Endodermal cell (in vitro differentiated cells): ENCODE measurements around the gene GXYLT1. TPM values are rescaled to one million over a fixed set of nuclear protein-coding genes. Genes with fewer than 3 reads are reported as not detected.

Experiments
- DNase-seq: peaks from one replicate; pipeline ENCODE4 v3.0.0-alpha.2; 2017
- H3K27ac ChIP-seq: 2 replicates; pipeline ENCODE4 v1.5.1; 2013; ENCODE audit warnings: mild to moderate bottlenecking, low read depth, low read length, moderate library complexity
- H3K27me3 ChIP-seq: 2 replicates; pipeline ENCODE4 v1.6.1; 2013; ENCODE audit warnings: mild to moderate bottlenecking, low read length, moderate library complexity; ENCODE audit not compliant: insufficient read depth, control insufficient read depth, poor library complexity, severe bottlenecking
- H3K36me3 ChIP-seq: 2 replicates; pipeline ENCODE4 v1.7.0; 2013; ENCODE audit warnings: mild to moderate bottlenecking, low read length, moderate library complexity; ENCODE audit not compliant: control insufficient read depth, insufficient read depth
- H3K4me1 ChIP-seq: one replicate; pipeline ENCODE4 v1.7.0; 2013; ENCODE audit warnings: low read length; ENCODE audit not compliant: control insufficient read depth, insufficient read depth
- H3K4me3 ChIP-seq: 2 replicates; pipeline ENCODE4 v1.5.1; 2013; ENCODE audit warnings: mild to moderate bottlenecking, low read length, moderate library complexity
- H3K9ac ChIP-seq: 2 replicates; pipeline ENCODE4 v1.6.1; 2013; ENCODE audit warnings: mild to moderate bottlenecking, low read length, moderate library complexity; ENCODE audit not compliant: poor library complexity, severe bottlenecking; ENCODE audit errors: extremely low read depth
- H3K9me3 ChIP-seq: 2 replicates; pipeline ENCODE4 v1.6.1; 2013; ENCODE audit warnings: mild to moderate bottlenecking, low read length, moderate library complexity; ENCODE audit not compliant: control insufficient read depth
- H3K27ac Mint-ChIP-seq: 2 replicates; pipeline ENCODE4 v1.8.0; 2020; ENCODE audit warnings: mixed read lengths
- H3K27me3 Mint-ChIP-seq: 2 replicates; pipeline ENCODE4 v1.8.0; 2021; ENCODE audit warnings: mild to moderate bottlenecking, mixed read lengths; ENCODE audit not compliant: insufficient read depth
- H3K36me3 Mint-ChIP-seq: 2 replicates; pipeline ENCODE4 v1.8.0; 2020; ENCODE audit warnings: low read depth, mixed read lengths
- H3K4me1 Mint-ChIP-seq: 2 replicates; pipeline ENCODE4 v1.8.0; 2020; ENCODE audit warnings: mixed read lengths
- H3K4me3 Mint-ChIP-seq: 2 replicates; pipeline ENCODE4 v1.8.0; 2020; ENCODE audit warnings: mild to moderate bottlenecking, moderate library complexity, mixed read lengths
- H3K9me3 Mint-ChIP-seq: 2 replicates; pipeline ENCODE4 v1.8.0; 2020; ENCODE audit warnings: mild to moderate bottlenecking, mixed read lengths
- CTCF ChIP-seq: fragments of 200-600 bp; sonication (generic); conservative IDR thresholded peaks from 2 replicates; pipeline ENCODE4 v1.5.0; 2021; ENCODE audit warnings: antibody characterized with exemption, mild to moderate bottlenecking
- WGBS, 2 experiments: methylation state at CpG; one replicate each; pipeline versions ENCODE4 v1.1.5 to v1.1.7; 2013; ENCODE audit warnings: missing lambda C conversion rate in 2 of 2, mixed read lengths in 1 of 2; ENCODE audit not compliant: insufficient coverage in 1 of 2, insufficient read length in 1 of 2; 5-methylcytosine and 5-hydroxymethylcytosine counted together
- total RNA-seq, 2 donors: library from RNA; stranded (reverse); fragmentation: NEBNext Ultra II Directional in 1 of 2; extraction: Animal tissue kit (Norgen Biotek cat#: 25700) in 1 of 2; gene quantifications; 2 replicates in 1 of 2; 3 replicates in 1 of 2; pipeline ENCODE4 v1.2.1, GENCODE V29; 2021

Gene GXYLT1
- total RNA-seq, 2 donors from 2014 or later = 29.2 to 36.6 TPM

DNA sequence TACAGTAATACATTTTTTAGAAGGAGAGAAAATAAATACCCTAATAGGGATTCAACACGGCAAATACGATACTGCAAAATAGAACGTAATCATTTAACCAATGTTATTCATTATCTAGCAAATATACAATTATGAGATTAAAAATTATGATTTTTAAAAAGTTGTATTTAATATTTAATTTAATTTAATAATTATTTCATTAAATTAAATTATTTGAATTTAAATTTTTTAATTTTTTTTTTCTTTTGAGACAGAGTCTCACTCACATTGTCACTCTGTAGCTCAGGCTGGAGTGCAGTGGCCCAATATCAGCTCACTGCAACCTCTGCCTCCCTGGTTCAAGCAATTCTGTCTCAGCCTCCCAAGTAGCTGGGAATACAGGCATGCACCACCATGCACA lies 42.0 kb downstream of the GXYLT1 start:
- peaks cover 11% of the 10 kb centered on the region for H3K36me3 Mint-ChIP-seq
- no peaks in the 10 kb centered on the region for H3K27me3 Mint-ChIP-seq
- Histone ChIP-seq H3K36me3 (peaks cover 19% of the 10 kb centered on the region), H3K4me3 (no peak overlapping the region), H3K27ac (no peak overlapping the region), H3K9ac (no peak overlapping the region), H3K9me3 (no peaks in the 10 kb centered on the region), H3K27me3 (no peaks in the 10 kb centered on the region), H3K4me1 (no peaks in the 10 kb centered on the region)
- TF ChIP-seq CTCF = no peak
- no peaks in the 10 kb centered on the region for H3K4me1 Mint-ChIP-seq
- no peaks in the 10 kb centered on the region for H3K9me3 Mint-ChIP-seq
- H3K4me3 Mint-ChIP-seq = no peak overlapping the region
- H3K27ac Mint-ChIP-seq = no peak overlapping the region
- WGBS, 2 experiments = no CpG with 5 or more reads among the region's 3 CpGs
- no peak for DNase-seq

GRCh38 chr12:42099433-42099832 lies 45.2 kb downstream of the GXYLT1 start:
- Histone ChIP-seq H3K9ac (no peak overlapping the region), H3K27me3 (no peaks in the 10 kb centered on the region), H3K9me3 (no peaks in the 10 kb centered on the region), H3K4me1 (no peaks in the 10 kb centered on the region), H3K4me3 (no peak overlapping the region), H3K27ac (no peak overlapping the region), H3K36me3 (peaks cover 24% of the 10 kb centered on the region)
- Mint-ChIP-seq H3K4me1 (no peaks in the 10 kb centered on the region), H3K9me3 (no peaks in the 10 kb centered on the region), H3K27ac (no peak overlapping the region), H3K36me3 (peaks cover 13% of the 10 kb centered on the region), H3K27me3 (no peaks in the 10 kb centered on the region), H3K4me3 (no peak overlapping the region)
- DNase-seq = no peak
- WGBS, 2 experiments = 92 to 95% methylated on average over 2 to 7 of the region's 9 CpGs
- no peak for TF ChIP-seq CTCF

DNA sequence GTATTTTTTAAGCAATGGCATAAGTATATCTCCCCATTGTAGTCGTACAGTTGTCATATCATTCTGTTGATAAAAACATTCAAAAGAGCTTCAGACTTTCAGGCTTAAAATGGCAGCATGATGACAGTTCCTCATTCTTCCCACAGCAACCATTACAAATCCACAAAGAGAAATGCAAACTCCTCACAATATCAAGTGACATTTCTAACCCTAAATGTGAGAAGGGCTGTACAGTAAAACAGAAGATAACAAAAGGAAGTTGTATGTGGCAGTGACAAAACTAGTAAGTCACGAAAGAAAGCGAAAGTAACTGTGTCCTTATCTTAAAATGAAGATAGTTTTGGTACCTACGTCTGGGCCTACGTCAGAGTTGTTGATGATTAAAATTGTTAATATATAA lies 46.7 kb downstream of the GXYLT1 start:
- 89 to 93% methylated on average over 3 to 5 of the region's 5 CpGs for WGBS, 2 experiments
- Histone ChIP-seq H3K9me3 (no peaks in the 10 kb centered on the region), H3K9ac (no peak overlapping the region), H3K27me3 (no peaks in the 10 kb centered on the region), H3K4me3 (no peak overlapping the region), H3K4me1 (no peaks in the 10 kb centered on the region), H3K36me3 (peaks cover 24% of the 10 kb centered on the region), H3K27ac (no peak overlapping the region)
- H3K27me3 Mint-ChIP-seq = no peaks in the 10 kb centered on the region
- peaks cover 13% of the 10 kb centered on the region for H3K36me3 Mint-ChIP-seq
- H3K9me3 Mint-ChIP-seq = no peaks in the 10 kb centered on the region
- no peaks in the 10 kb centered on the region for H3K4me1 Mint-ChIP-seq
- H3K27ac Mint-ChIP-seq = no peak overlapping the region
- DNase-seq = no peak
- no peak overlapping the region for H3K4me3 Mint-ChIP-seq
- no peak for TF ChIP-seq CTCF
